GM19240 (cell line): ENCODE measurements around the gene TTF2.

Source experiments
- DNase-seq: peaks from one replicate; pipeline ENCODE4 v3.0.0; 2011; ENCODE audit warnings: low spot score; ENCODE audit not compliant: insufficient read length

Gene TTF2

GRCh38 chr1:117059678-117060440, at the start of gene TTF2:
TSS of gene TTF2 (plus strand) at chr1:117060326. CDS start at chr1:117060347, 21 bp downstream.
- peak; percentile 77 for DNase-seq

GRCh38 chr1:117011334-117011733, 48.8 kb upstream of the TTF2 start:
- no peak for DNase-seq

- no peak for DNase-seq
Measured at GRCh38 chr1:117013309-117013858, 46.7 kb upstream of the TTF2 start.

- no peak for DNase-seq
Measured at GRCh38 chr1:117014209-117014608, 45.9 kb upstream of the TTF2 start.

- no peak for DNase-seq
Measured at GRCh38 chr1:117015724-117016123, 44.4 kb upstream of the TTF2 start.

GRCh38 chr1:117017062-117017461, 43.1 kb upstream of the TTF2 start:
- no peak for DNase-seq

- DNase-seq, result peak; percentile 10
Measured at GRCh38 chr1:117017648-117018047, 42.5 kb upstream of the TTF2 start.

GRCh38 chr1:117020526-117021156, 39.5 kb upstream of the TTF2 start:
- DNase-seq, result no peak

- DNase-seq, result no peak
Measured at GRCh38 chr1:117022114-117022513, 38.0 kb upstream of the TTF2 start.

GRCh38 chr1:117025568-117025967, 34.6 kb upstream of the TTF2 start:
- DNase-seq, result no peak

- DNase-seq, result no peak
Measured at GRCh38 chr1:117026361-117026760, 33.8 kb upstream of the TTF2 start.

GRCh38 chr1:117029685-117030084, 30.4 kb upstream of the TTF2 start:
- DNase-seq, result no peak

- DNase-seq, result no peak
Measured at GRCh38 chr1:117030271-117030877, 29.8 kb upstream of the TTF2 start.

GRCh38 chr1:117032266-117032665, 27.9 kb upstream of the TTF2 start:
- no peak for DNase-seq

- DNase-seq, result no peak
Measured at GRCh38 chr1:117032681-117033539, 27.2 kb upstream of the TTF2 start.

- DNase-seq, result no peak
Measured at GRCh38 chr1:117033772-117034171, 26.4 kb upstream of the TTF2 start.

- DNase-seq, result no peak
Measured at GRCh38 chr1:117034791-117035290, 25.3 kb upstream of the TTF2 start.

- no peak for DNase-seq
Measured at GRCh38 chr1:117036018-117036461, 24.1 kb upstream of the TTF2 start.

- DNase-seq, result no peak
Measured at GRCh38 chr1:117037802-117038201, 22.3 kb upstream of the TTF2 start.

GRCh38 chr1:117038236-117038635, 21.9 kb upstream of the TTF2 start:
- no peak for DNase-seq

- DNase-seq, result no peak
Measured at GRCh38 chr1:117044217-117044616, 15.9 kb upstream of the TTF2 start.
